WTC11 (cell line): Measurements from ENCODE around the gene SCN3A. TPM values are rescaled to one million over a fixed set of nuclear protein-coding genes. Genes with fewer than 3 reads are reported as not detected.

Source experiments
- ATAC-seq: fragments of 200-7000 bp; cut with Tn5 transposase; 2 replicates; pipeline ENCODE4 v1.10.0; 2021; ENCODE audit warnings: mild to moderate bottlenecking, moderate library complexity
- CTCF ChIA-PET: fragments of 300-600 bp; sonication (Branson Sonifier 250); formaldehyde crosslinking; loops from one replicate; lab custom pipeline; 2021; ENCODE audit warnings: antibody characterized with exemption; lab: Charles Lee
- POLR2A ChIA-PET: fragments of 350-600 bp; sonication (Branson Sonifier 250); formaldehyde crosslinking; loops from one replicate; lab custom pipeline; 2021; ENCODE audit warnings: antibody characterized with exemption; lab: Charles Lee
- DNase-seq: peaks from one replicate; pipeline ENCODE4 v3.0.0; 2021; ENCODE audit warnings: low spot score
- H3K27ac Mint-ChIP-seq: 2 replicates; pipeline ENCODE4 v1.8.0; 2021; ENCODE audit warnings: mixed read lengths
- H3K27me3 Mint-ChIP-seq: 2 replicates; pipeline ENCODE4 v1.8.0; 2021; ENCODE audit warnings: low read depth, mild to moderate bottlenecking, moderate library complexity, mixed read lengths
- H3K36me3 Mint-ChIP-seq: 2 replicates; pipeline ENCODE4 v1.8.0; 2021; ENCODE audit warnings: mixed read lengths
- H3K4me1 Mint-ChIP-seq: 2 replicates; pipeline ENCODE4 v1.8.0; 2022; ENCODE audit warnings: mixed read lengths
- H3K4me3 Mint-ChIP-seq: 2 replicates; pipeline ENCODE4 v1.8.0; 2021; ENCODE audit warnings: mild to moderate bottlenecking, moderate library complexity, mixed read lengths
- H3K9me3 Mint-ChIP-seq: 2 replicates; pipeline ENCODE4 v1.8.0; 2021; ENCODE audit warnings: mixed read lengths
- CTCF ChIP-seq: fragments of 200-600 bp; IDR thresholded peaks from 2 replicates; pipeline ENCODE4 v1.8.0; 2022; ENCODE audit warnings: antibody characterized with exemption
- E2F5 ChIP-seq: sonication (generic); formaldehyde crosslinking; IDR thresholded peaks from 2 replicates; pipeline ENCODE4 v1.8.1; 2022; ENCODE audit warnings: mild to moderate bottlenecking, moderate library complexity, missing genetic modification reagents
- FOXP4 ChIP-seq: sonication (generic); formaldehyde crosslinking; IDR thresholded peaks from 2 replicates; pipeline ENCODE4 v1.8.0; 2022; ENCODE audit warnings: mild to moderate bottlenecking, missing genetic modification reagents
- GTF2I ChIP-seq: fragments of 250-450 bp; sonication (Bioruptor Pico); conservative IDR thresholded peaks from 2 replicates; pipeline ENCODE4 v1.4.0; 2021; ENCODE audit warnings: mild to moderate bottlenecking
- MLX ChIP-seq: sonication (generic); formaldehyde crosslinking; IDR thresholded peaks from 2 replicates; pipeline ENCODE4 v1.8.1; 2023; ENCODE audit warnings: mild to moderate bottlenecking, missing genetic modification reagents, moderate library complexity
- NR2C2 ChIP-seq: sonication (generic); formaldehyde crosslinking; IDR thresholded peaks from 2 replicates; pipeline ENCODE4 v1.8.0; 2022; ENCODE audit warnings: mild to moderate bottlenecking, missing genetic modification reagents
- NR3C1 ChIP-seq: sonication (generic); formaldehyde crosslinking; conservative IDR thresholded peaks from 2 replicates; pipeline ENCODE4 v1.8.1; 2023; ENCODE audit warnings: low read depth, mild to moderate bottlenecking, missing genetic modification reagents
- PREB ChIP-seq: sonication (generic); formaldehyde crosslinking; IDR thresholded peaks from 2 replicates; pipeline ENCODE4 v1.8.1; 2022; ENCODE audit warnings: mild to moderate bottlenecking, missing genetic modification reagents, moderate library complexity, borderline replicate concordance
- SMAD3 ChIP-seq: sonication (generic); formaldehyde crosslinking; IDR thresholded peaks from 2 replicates; pipeline ENCODE4 v1.8.0; 2022; ENCODE audit warnings: missing genetic modification reagents, mild to moderate bottlenecking, borderline replicate concordance
- SOX15 ChIP-seq: fragments of 250-450 bp; sonication (Bioruptor Pico); IDR thresholded peaks from 2 replicates; pipeline ENCODE4 v1.9.0; 2021; ENCODE audit warnings: mild to moderate bottlenecking
- STAT6 ChIP-seq: sonication (generic); formaldehyde crosslinking; conservative IDR thresholded peaks from 2 replicates; pipeline ENCODE4 v1.8.1; 2023; ENCODE audit warnings: mild to moderate bottlenecking, low read depth, missing genetic modification reagents, moderate library complexity
- TEAD1 ChIP-seq: sonication (generic); formaldehyde crosslinking; IDR thresholded peaks from 2 replicates; pipeline ENCODE4 v1.8.0; 2022; ENCODE audit warnings: mild to moderate bottlenecking, missing genetic modification reagents
- ZNF138 ChIP-seq: sonication (generic); formaldehyde crosslinking; conservative IDR thresholded peaks from 2 replicates; pipeline ENCODE4 v1.8.1; 2022; ENCODE audit warnings: mild to moderate bottlenecking, moderate library complexity, missing genetic modification reagents
- ZNF281 ChIP-seq: sonication (generic); formaldehyde crosslinking; IDR thresholded peaks from 2 replicates; pipeline ENCODE4 v1.8.0; 2023; ENCODE audit warnings: mild to moderate bottlenecking, missing genetic modification reagents
- total RNA-seq: library from RNA; stranded (reverse); gene quantifications from 3 replicates; pipeline ENCODE4 v1.2.3, GENCODE V29; 2021

Gene SCN3A
- total RNA-seq, 1 experiment from 2014 or later, result 0.04 TPM

GRCh38 chr2:165193178-165193777, 10.6 kb downstream of the SCN3A start:
- TF ChIP-seq TEAD1 (CRISPR knock-in tag) (no peak), GTF2I (CRISPR knock-in tag) (no peak), SOX15 (CRISPR knock-in tag) (no peak), NR2C2 (CRISPR knock-in tag) (no peak)
- TF ChIP-seq, all 79 proteins: peak for 0
- H3K27ac Mint-ChIP-seq, result no peak overlapping the region
- H3K27me3 Mint-ChIP-seq, result no peaks in the 10 kb centered on the region
- no peak for ATAC-seq
- no peak for DNase-seq
- H3K9me3 Mint-ChIP-seq, result no peaks in the 10 kb centered on the region
- ChIA-PET POLR2A (no interaction called here), CTCF (no interaction called here)
- peaks cover 10% of the 10 kb centered on the region for H3K4me1 Mint-ChIP-seq
- no peaks in the 10 kb centered on the region for H3K36me3 Mint-ChIP-seq
- no peak overlapping the region for H3K4me3 Mint-ChIP-seq

GRCh38 chr2:165192729-165193128, 11.1 kb downstream of the SCN3A start:
- POLR2A ChIA-PET, result no interaction called here
- Mint-ChIP-seq H3K36me3 (no peaks in the 10 kb centered on the region), H3K27ac (no peak overlapping the region), H3K9me3 (no peaks in the 10 kb centered on the region), H3K27me3 (no peaks in the 10 kb centered on the region), H3K4me1 (peaks cover 5% of the 10 kb centered on the region), H3K4me3 (no peak overlapping the region)
- DNase-seq (no peak), ATAC-seq (no peak)
- TF ChIP-seq ZNF281 (CRISPR knock-in tag) (no peak), SMAD3 (no peak), E2F5 (CRISPR knock-in tag) (no peak), TEAD1 (CRISPR knock-in tag) (no peak), ZNF138 (CRISPR knock-in tag) (no peak), CTCF (no peak), FOXP4 (CRISPR knock-in tag) (no peak), MLX (CRISPR knock-in tag) (no peak), STAT6 (CRISPR knock-in tag) (no peak), PREB (CRISPR knock-in tag) (no peak), NR3C1 (no peak)
- CTCF ChIA-PET, result no interaction called here
